Measurements from ENCODE around the gene GOPC.

GOPC gene

DNA sequence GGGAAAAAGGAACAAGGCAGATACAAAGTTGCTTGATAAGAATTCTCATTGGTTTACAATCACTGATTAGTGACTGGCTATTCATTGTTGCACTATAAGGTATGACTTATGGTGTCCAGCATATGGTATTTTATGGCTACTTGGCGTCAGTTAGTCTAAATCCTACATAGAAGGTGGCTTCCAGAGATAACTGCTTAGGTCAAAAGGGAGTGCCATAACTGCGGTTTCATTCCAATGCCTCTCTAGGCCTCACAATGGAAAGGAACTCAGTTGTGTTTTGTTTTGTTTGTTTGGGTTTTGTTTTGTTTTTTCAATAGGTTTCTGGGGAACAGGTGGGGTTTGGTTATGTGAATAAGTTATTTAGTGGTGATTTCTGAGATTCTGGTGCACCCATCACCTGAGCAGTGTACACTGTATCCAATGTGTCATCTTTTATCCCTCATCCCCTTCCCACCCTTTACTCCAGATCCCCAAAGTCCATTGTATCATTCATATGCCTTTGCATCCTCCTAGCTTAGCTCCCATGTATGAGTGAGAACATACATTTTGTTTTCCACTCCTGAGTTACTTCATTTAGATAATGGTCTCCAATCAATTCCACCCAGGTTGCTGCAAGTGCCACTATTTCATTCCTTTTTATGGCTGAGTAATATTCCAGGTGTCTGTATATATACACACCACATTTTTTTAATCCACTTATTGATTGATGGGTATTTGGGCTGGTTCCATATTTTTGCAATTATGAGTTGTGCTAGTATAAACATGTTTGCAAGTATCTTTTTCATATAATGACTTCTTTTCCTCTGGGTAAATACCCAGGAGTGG, 7.0 kb downstream of the GOPC start:
- no peak for DNase-seq

DNA sequence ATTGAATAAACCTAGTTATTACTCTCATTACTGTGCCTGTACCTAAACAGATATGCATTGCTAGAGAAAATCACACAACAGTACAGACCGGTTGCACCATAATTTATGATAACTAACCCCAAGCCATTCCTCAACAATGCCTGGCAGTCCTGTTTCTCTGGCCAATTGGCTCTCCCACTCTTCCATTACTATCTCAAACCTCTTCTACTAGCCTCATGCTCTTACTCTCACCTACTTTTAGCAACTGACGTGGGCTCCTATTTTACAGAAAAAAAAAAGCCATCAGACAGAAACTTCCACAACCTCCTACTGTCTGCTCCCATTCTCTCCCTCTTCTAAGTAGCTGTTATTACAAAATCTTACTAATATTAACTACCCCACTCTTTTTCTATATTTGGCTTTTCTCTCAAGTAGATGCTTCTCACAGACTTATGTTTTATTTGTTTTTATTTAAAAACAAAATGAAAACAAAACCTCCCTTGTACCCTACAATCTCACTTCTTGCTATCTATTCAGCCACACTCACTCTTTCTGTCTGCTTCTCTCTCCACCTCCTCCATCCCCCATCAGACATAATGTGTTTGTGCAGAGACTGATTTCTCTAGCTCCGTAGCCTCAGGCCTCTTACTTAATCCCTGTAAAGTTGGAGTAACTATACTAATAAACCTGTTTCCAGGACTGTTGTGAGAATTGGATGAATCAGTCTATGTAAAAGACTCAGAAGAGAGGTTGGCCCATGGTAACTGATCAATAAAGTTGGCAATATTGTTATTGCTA, 9.1 kb downstream of the GOPC start:
- no peak for DNase-seq

DNA sequence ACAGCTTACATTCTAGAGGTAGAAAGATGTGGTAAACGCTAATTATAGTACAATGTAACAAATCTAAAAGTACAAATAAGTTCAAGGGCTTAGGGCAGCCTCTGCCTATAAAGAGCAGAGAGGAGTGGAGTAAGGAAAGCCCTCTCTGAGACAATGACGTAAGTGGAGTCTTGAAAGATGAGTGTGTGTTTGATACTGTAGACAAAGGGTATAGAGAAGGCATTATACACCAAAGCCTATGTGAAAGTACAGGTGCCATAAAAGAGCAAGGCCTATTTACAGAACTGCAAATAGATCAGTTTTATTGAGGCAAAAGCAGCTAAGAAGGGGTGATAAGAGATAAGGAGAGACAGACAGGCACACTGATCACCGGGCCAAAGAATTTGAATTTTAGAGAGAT, 10.9 kb downstream of the GOPC start:
- no peak for DNase-seq

DNA sequence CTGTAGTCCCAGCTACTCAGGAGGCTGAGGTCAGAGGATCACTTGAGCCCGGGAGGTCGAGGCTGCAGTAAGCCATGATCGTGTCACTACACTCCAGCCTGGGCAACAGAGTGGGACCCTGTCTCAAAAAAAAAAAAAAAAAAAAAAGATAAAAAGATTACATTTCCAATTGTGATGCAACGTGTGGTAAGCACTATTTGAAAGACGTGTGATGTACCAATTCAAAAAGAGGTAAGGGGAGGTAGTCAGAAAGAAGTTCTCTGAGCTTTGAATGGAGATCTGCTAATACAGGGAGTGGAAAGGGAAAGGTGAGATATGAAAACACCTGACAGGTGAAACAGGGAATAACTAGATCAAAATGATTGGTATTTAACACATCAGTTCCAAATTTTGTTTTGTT, 11.9 kb downstream of the GOPC start:
- no peak for DNase-seq

DNA sequence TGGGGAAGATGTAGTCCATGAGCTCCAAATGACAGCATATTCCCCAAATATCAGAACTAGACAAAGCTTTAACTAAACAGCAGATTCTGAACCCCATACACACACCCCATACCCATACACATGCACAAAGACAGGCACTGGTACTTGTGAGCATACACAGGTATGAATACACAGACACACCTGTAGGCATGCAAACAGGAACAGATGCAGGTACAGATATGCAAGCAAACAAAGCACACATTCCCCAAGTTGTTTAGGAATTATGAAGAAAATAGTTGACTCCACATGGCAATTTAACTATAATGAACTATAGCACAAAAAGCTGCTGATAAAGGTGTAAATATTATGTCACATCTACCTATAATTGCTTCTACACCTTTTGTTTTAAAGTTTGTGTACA, 16.7 kb downstream of the GOPC start:
- DNase-seq, result no peak

DNA sequence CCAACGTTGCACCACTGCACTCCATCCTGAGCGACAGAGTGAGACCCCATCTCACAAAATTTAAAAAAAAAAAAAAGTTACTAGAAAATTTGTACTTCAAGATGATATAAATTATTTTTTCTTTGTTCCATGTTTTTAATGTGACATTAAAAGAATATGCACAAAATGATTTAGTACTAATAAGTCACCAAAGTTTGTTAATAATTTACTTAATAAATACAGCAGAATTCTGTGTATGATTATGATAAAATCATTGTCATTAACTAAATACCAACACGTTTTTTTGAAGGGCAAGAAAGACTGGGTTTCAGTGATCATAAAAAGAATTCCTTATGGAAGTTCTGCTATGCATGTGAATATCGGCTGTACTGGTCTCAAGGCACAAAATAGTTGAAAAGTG, 28.1 kb downstream of the GOPC start:
- DNase-seq, result no peak

DNA sequence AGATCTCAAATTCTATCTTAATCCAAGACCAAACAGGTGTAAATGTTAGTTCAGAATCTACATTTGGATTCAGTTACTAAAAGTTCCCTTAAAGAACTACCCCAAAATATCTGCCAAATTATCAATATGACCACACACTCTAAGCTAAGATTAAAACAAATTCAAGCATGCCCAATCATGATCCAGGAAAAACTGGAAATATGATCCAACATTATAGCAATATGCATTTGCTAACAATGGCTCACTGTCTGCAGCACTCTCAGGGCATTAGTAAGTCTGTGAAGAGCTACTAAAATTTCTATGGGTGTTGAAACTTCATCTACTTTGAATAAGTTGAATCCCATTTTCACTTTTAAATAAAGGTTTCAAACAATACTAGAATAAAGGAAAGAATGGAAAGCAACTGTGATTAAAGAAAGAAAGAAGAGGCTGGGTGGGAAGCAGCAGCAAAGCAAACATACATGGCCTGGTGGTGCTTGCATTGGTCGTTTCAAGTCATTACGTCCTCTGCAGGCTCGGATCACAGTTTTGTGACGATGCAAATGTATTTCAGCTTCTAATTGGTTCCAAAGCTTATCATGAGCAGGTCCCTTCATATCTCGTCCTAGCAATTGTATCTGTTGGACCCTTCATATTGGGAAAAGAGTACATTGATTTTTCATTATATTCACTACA, 29.2 kb downstream of the GOPC start:
- DNase-seq, result no peak

DNA sequence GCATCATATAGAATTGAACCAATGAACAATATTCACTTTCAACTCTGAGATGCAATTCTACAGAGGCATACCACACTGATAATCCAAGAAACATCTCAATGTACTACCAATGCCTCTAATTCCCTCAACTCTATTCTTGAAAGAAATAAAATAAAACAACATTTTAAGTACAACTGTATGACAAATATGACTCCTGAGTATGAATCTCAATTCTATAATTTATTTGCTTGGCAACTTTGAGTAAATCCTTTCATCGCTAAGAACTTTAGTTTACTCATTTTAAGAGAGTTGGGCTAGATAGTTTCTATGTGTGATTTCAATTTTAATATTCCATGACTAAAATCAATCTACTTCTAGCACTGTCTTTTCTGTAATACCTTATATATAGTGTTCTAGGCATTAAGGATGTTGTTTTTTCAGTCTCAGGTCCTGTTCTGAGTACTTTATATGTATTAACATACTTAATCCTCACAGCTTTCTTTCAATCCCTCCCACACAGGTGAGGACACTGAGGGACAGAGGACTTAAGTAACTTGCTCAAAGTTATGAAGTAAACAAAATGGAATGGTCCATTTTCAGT, 33.4 kb downstream of the GOPC start:
- DNase-seq, result no peak

DNA sequence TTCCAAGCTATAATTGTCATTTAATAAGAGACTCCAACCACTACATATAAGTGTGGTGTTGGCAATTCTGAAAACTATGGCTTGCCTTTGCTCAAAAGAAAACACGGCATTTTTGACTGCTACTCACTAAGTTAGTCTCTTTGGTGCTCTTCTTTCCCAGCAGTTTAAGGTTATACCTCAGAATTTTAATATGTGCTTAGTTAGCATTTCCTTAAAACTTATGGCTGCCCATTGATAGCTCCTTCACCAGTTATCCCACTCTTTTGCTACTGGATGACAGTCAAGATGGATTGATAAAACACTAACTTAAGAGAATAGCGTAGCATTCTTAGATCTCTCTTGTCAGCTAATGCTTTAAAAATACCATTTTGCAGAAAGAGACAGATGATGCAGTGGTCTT, 34.1 kb downstream of the GOPC start:
- DNase-seq, result no peak

DNA sequence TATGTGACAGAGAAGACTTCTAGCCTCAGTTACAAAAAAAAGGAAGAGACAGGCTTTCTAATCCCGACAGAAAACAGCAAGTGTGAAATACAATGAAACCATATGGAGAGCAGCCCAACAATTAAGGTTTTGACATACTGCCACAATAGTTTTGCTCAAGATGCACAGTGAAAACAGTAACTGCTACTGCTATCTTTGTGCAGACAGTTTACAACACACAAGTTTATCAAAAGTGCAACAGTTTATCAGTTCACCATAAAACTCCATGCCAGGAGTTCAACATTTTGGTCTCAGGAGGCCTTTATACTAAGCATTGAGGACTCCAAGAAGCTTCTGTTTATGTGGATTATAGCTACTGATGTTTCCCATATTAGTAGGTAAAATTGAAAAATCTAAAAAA, 37.6 kb downstream of the GOPC start:
- DNase-seq, result no peak

DNA sequence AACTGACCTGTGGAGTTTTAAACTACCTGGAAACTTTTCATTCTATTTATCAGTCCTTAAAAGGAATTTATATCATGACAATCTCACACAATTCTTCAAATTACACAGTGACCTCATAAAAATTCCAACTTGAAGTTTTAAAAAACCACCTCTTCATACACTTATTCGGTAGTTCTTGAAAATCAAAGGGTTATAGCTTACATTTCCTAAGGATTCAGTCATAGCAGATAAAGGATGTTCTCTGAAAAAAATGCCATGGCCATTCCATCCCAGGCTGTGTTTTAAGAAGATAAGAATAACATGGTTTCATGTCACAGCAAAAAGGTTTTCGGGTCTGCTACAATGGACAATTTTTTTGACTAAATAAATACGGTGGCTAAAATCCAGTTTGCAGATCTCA, 41.2 kb downstream of the GOPC start:
- DNase-seq, result no peak

DNA sequence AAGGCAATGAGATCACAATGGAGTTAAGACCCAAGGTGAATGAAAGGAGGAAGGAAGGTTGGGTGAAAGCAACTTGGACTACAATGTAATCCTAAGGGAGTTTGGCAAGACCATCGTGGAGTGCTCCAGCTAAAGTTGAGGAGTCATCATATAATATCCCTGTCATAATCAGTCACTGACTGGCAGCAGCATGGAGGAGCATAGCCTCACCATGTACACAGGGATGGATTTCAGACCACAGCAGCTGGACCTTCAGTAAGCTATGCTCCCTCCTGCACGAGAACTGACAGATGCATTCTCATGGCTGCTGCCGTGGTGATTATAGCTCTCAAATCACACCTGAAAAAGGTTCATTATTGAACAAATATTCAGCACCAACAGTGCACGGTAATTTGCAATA, 43.0 kb downstream of the GOPC start:
- DNase-seq, result no peak

DNA sequence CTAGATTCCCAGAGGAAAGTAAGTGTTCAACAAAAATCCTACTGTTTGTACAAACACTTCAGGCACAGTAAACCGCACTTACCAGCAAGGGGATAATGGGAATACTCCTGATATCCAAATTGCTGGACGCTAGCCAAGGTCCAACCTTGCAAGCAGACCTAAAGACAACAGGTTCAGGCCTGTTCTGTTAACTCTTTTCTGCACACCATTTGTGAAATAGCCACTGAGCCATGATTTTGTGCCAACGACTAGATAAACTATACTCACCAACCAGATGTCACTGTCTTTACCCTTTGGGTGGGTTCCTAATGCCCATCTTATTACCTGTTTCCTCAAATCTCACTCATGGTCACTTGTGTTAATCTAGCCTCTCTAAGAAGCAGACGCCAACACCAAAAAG, 43.5 kb downstream of the GOPC start:
- DNase-seq, result no peak

DNA sequence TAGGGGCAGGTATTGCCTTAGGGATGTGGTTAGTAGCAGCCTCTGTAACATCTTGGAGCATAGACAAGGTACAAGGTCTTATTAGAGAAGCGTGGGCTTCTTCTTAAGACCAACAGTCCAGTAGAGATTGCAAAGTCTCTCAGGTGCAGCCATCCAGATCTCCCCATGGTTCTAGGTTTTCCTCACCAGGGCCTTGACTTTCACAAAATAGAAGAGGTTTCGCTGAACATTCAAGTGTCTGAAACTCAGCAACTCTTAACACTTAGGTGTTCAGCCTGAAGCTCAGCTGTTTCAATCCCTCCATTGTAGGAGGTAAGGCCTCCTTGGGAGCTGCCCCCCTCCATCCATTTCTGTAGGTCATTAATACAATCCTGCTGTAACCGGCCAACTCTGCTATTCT, 44.4 kb downstream of the GOPC start:
- DNase-seq, result no peak

DNA sequence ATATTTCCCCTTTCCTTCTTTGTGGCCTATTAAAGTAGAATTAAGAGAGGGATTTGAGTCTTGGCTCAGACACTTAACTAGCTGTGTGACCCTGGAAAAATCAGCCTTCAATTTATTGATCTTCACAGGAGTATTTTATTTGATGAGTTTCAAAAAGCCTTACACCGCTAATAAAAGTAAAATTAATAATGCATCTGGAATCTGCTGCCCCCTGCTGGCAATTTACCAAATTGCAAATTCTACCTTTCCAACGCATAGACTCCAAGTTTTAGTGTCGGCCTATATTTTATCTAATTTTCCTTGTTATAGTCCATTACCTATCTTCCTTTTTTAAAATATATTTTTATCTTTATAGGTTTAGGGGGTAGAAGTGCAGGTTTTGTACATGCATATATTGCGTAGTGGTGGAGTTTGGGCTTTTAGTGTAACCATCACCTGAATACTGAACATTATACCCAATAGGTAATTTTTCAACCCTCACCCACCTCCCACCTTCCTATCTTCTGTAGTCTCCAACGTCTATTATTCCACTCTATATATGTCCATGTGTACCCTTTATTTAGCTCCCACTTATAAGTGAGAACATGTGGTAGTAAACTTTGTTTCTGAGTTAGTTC, 46.3 kb downstream of the GOPC start:
- DNase-seq, result no peak

DNA sequence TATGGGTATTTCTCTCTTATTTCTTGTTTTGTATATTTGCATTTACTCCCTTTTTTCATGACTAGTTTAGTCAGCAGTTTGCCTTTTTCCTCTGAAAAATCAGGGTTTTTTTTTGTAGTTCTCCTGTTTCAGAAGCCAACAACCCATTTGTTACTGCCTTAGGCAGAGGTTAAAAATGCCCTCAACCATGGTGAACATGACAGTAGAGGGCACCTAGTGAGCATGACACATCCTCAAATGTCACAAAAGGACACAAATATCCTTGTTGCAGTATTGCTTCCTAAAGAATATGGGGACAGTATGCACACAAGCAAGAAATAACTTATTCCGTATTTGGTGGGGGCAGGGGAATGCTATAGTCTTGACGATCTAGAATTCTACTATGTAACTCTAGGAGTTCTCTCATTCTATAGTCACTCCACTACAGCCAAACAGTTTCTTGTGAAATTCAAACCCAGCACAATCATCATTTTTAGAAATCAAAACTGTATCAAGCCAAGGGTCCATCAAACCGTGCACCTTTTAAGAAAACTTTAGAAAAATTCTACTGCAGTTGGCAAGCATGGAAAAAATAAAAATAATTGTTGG, 47.0 kb downstream of the GOPC start:
- DNase-seq, result no peak

DNA sequence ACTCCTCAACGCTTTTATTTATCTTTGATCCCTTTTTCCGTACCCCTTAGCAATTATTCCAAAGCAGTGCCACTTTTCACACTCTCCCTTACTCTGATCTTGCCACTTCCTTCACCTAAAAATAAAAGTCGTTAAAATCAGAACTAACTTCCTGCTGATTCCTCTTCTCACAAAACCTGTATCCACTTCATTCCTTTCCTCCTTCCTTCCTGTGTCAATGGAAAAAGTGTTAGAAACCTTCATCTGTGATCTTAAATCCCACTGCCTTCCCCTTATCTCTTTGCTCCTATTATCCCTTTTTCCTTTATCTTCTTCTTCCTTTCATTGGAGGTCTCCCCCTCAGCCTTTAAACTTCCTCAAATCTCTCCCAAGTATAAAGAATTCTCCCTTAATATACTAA, 49.2 kb downstream of the GOPC start:
- no peak for DNase-seq

DNA sequence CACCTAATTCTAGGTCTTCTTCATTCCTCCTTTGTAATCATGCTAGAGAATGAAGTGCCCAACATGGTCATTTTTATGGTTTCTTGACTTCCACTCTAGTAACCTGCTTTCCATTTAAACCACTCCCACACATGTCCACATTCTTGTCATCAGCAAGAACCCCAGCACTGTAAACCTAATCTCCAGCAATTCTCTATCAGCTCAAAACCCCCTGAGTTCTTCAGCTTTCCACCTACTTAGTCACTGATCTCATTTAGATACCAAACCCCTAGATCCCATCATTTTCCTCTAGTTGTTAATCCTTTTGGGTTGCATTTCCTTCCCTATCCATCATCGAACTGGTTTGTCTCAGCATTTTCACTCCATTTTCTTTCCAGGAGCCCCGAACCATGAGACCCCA, 49.7 kb downstream of the GOPC start:
- no peak for DNase-seq

DNA sequence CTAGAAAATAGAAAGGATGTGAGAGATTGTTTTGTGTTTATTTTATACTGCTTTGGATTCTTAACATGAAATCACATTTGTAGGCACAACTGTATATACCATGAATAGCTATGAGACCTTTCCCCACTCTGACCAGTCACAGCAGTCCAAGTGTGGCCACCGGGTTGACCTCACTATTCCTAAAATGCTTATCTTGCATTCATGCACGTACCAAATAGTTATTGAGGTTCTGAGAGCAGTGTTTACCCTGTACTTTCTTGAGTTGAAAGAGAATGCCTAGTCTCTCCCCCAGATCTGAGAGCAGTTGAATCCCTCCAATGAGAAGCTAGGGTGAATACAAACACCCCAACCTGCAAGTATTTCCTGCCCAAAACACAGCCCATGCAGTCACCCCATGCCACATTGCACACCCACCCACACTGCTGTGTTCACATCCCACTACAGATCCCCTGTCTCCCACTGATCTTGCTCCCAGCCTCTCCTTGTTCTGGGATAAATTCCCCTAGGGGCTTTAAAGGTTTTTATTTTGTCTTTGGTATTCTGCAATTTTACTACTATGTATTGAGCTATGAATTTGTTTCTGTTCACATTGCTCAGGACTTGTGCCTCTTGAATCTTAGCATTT, 51.6 kb downstream of the GOPC start:
- DNase-seq, result no peak

DNA sequence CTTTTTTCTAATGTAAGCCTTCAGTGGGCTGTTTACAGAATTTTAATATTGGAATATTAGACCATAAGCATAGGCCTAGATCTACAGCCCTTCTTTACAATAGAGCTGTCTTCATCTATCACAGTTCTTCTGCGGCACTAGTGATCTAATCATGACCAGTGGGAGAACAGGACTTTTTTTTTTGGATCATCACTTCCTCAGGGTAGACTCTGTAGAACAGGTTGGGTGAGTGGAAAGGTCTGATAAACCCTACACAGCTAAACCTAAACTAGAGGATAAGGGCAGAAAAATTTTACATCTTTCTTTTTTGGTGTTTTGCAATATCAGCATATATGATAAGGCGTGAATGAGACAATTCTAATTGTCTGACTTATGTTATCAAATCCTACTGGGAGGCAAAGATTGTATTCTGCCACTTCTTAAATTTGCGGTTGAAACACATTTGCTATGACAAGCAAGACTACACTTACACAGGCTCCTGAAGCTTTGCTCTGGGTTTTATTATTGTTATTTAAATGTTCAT, 52.2 kb downstream of the GOPC start:
- no peak for DNase-seq

DNA sequence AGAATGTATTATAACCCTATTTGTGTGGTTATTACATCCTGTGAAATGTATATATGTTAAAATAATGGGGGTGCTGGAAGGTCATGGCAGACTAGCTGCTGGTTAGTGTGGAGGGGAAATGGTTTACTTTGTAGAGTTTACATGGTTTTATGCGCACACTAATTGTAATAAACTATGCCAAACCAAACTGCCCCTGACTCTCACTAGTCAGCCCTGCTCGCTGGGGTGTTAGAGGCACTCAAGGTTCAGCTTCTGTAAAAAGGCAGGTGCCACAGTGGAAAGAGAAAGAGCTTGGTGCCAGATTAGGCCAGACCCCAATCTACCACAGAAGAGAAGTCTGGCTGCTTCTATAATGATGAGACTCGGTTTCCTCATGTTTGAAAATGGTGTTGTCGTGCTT, 52.7 kb downstream of the GOPC start:
- DNase-seq, result no peak

DNA sequence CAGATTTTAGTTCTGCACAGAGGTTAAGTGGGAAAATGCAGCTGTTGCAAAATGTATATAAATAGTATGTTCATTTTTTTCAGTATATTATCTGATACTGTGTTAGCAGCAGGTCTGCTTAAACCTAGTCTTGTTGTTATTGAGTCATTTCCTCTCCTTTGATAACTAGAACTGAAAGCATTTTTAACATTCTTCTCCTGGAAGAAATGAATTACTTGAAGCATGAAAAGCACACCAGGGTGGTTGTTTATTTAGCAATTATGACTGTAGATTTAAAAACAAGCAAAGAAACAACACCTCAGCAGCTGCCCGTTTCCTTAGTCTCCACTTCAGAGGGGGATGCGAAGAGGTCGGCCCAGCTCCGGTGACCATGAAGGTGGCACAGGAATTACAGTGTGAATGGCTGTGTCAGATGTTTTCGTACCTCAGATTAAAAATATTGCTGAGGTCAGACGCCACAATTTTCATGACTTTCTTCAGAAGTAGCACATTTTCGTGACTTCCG, 53.5 kb downstream of the GOPC start:
- DNase-seq, result no peak

Data from NCI-H1417 treated with DMSO at 0.1 percent for 48 hours (cell line).